Measurements from ENCODE around the gene ODC1. TPM values are rescaled to one million over a fixed set of nuclear protein-coding genes. Genes with fewer than 3 reads are reported as not detected.

The ODC1 gene
- polyA plus RNA-seq, 1 donor (not counting 4 experiments of a cell fraction or from before 2014, with no cell fraction given) = 637 TPM

GRCh38 chr2:10411557-10411956, 36.6 kb downstream of the ODC1 start:
- H3K9me3 ChIP-seq (ENCODE audit: control insufficient read depth, low read depth, low read length) = no peaks in the 10 kb centered on the region
- no peaks in the 10 kb centered on the region for H3K27me3 ChIP-seq (ENCODE audit: control insufficient read depth, extremely low read depth, insufficient read depth, low read length)
- H4K20me1 ChIP-seq (ENCODE audit: control insufficient read depth, extremely low read depth, insufficient read depth, low read length) = peaks cover 2% of the 10 kb centered on the region
- no peak overlapping the region for H3K4me3 ChIP-seq (ENCODE audit: control insufficient read depth in 2 of 3, extremely low read depth in 1 of 3, insufficient read depth in 2 of 3, low read depth in 1 of 3, low read length in 3 of 3)
- dilution Hi-C loops (cut with MboI; ENCODE audit: extremely low pct_ligation_motif_present, low sequenced_read_pairs) = no loop called here
- no peak for DNase-seq (ENCODE audit: low read depth, low spot score)
- H3K4me2 ChIP-seq (ENCODE audit: control insufficient read depth, extremely low read depth, insufficient read depth, low read depth, low read length) = no peak overlapping the region
- H3K36me3 ChIP-seq (ENCODE audit: control insufficient read depth in 2 of 2, extremely low read depth in 1 of 2, insufficient read depth in 2 of 2, low read length in 2 of 2) = peaks cover 2 to 10% of the 10 kb centered on the region in 2 experiments
- H3K27ac ChIP-seq (ENCODE audit: control insufficient read depth, insufficient read depth, low read length) = no peak overlapping the region
- H3K9ac ChIP-seq (ENCODE audit: control insufficient read depth, extremely low read depth, insufficient read depth, low read length) = no peak overlapping the region
- no peak overlapping the region for H2AFZ ChIP-seq (ENCODE audit: control insufficient read depth, low read length)
- TF ChIP-seq EZH2 (IDR thresholded peaks at IDR 0.05; ENCODE audit: low read length) = no peak
- TF ChIP-seq, protein P1, sequence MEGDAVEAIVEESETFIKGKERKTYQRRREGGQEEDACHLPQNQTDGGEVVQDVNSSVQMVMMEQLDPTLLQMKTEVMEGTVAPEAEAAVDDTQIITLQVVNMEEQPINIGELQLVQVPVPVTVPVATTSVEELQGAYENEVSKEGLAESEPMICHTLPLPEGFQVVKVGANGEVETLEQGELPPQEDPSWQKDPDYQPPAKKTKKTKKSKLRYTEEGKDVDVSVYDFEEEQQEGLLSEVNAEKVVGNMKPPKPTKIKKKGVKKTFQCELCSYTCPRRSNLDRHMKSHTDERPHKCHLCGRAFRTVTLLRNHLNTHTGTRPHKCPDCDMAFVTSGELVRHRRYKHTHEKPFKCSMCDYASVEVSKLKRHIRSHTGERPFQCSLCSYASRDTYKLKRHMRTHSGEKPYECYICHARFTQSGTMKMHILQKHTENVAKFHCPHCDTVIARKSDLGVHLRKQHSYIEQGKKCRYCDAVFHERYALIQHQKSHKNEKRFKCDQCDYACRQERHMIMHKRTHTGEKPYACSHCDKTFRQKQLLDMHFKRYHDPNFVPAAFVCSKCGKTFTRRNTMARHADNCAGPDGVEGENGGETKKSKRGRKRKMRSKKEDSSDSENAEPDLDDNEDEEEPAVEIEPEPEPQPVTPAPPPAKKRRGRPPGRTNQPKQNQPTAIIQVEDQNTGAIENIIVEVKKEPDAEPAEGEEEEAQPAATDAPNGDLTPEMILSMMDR (optimal IDR thresholded peaks at IDR 0.05 in 1 of 3, IDR thresholded peaks at IDR 0.05 in 1 of 3, conservative IDR thresholded peaks at IDR 0.05 in 1 of 3; ENCODE audit: extremely low read depth in 1 of 3, insufficient read depth in 2 of 3, low read length in 3 of 3) = no peak
- no peaks in the 10 kb centered on the region for H3K79me2 ChIP-seq (ENCODE audit: control insufficient read depth, insufficient read depth, low read length)
- no peak for FAIRE-seq
- peaks cover 4% of the 10 kb centered on the region for H3K9me1 ChIP-seq (ENCODE audit: control insufficient read depth, extremely low read depth, insufficient read depth, low read length)
- H3K4me1 ChIP-seq (ENCODE audit: control insufficient read depth, extremely low read depth, insufficient read depth, low read length) = peaks cover 57% of the 10 kb centered on the region

DNA sequence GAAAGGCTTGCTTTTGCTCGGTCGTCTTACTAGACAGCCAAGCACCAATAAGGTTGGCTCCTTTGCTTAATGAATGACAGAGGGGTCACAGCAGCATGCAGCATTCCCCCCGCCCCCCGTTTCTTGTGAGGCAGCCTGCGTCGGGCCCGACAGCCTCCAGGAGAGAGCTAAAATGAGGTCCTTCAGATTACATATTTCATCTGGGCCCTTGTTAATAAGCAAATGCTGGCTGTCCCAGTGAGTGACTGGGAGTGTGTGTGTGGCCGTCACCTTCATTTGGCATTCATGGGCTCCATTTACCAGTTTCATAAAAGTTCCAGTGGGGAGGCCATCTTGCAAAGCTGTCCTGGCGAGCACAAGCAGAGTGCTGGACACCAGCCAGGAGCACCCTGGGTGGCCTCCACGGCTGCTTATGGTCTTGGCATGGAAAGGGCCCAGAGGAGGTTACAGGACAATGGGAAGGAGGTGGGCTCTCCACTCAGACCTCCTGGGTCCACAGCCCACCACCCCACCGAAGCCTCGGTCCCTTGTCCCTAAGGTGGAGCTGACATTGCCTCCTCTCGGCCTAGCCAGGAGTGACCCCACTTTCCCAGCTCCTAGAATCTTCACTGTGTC, 37.2 kb downstream of the ODC1 start:
- peaks cover 4% of the 10 kb centered on the region for H3K9me1 ChIP-seq (ENCODE audit: control insufficient read depth, extremely low read depth, insufficient read depth, low read length)
- H2AFZ ChIP-seq (ENCODE audit: control insufficient read depth, low read length) = no peak overlapping the region
- no peak overlapping the region for H3K4me3 ChIP-seq (ENCODE audit: control insufficient read depth in 2 of 3, extremely low read depth in 1 of 3, insufficient read depth in 2 of 3, low read depth in 1 of 3, low read length in 3 of 3)
- FAIRE-seq (no peak), DNase-seq (ENCODE audit: low read depth, low spot score) (no peak)
- no peak overlapping the region for H3K4me2 ChIP-seq (ENCODE audit: control insufficient read depth, extremely low read depth, insufficient read depth, low read depth, low read length)
- H4K20me1 ChIP-seq (ENCODE audit: control insufficient read depth, extremely low read depth, insufficient read depth, low read length) = peaks cover 2% of the 10 kb centered on the region
- TF ChIP-seq, protein P1 (optimal IDR thresholded peaks at IDR 0.05 in 1 of 3, IDR thresholded peaks at IDR 0.05 in 1 of 3, conservative IDR thresholded peaks at IDR 0.05 in 1 of 3; ENCODE audit: extremely low read depth in 1 of 3, insufficient read depth in 2 of 3, low read length in 3 of 3) = no peak
- TF ChIP-seq EZH2 (IDR thresholded peaks at IDR 0.05; ENCODE audit: low read length) = no peak
- no peaks in the 10 kb centered on the region for H3K9me3 ChIP-seq (ENCODE audit: control insufficient read depth, low read depth, low read length)
- no peak overlapping the region for H3K9ac ChIP-seq (ENCODE audit: control insufficient read depth, extremely low read depth, insufficient read depth, low read length)
- H3K27ac ChIP-seq (ENCODE audit: control insufficient read depth, insufficient read depth, low read length) = no peak overlapping the region
- peaks cover 63% of the 10 kb centered on the region for H3K4me1 ChIP-seq (ENCODE audit: control insufficient read depth, extremely low read depth, insufficient read depth, low read length)
- H3K36me3 ChIP-seq (ENCODE audit: control insufficient read depth in 2 of 2, extremely low read depth in 1 of 2, insufficient read depth in 2 of 2, low read length in 2 of 2) = peaks cover 2 to 10% of the 10 kb centered on the region in 2 experiments
- no peaks in the 10 kb centered on the region for H3K79me2 ChIP-seq (ENCODE audit: control insufficient read depth, insufficient read depth, low read length)
- dilution Hi-C loops (cut with MboI; ENCODE audit: extremely low pct_ligation_motif_present, low sequenced_read_pairs) = no loop called here
- no peaks in the 10 kb centered on the region for H3K27me3 ChIP-seq (ENCODE audit: control insufficient read depth, extremely low read depth, insufficient read depth, low read length)
